Ectodermal cell (in vitro differentiated cells): ENCODE results near the gene USP6NL.
A peak's percentile ranks its signal among the peaks of the same experiment; 100 is the strongest.

Experiments used
- H3K27ac ChIP-seq: 2 replicates; pipeline ENCODE4 v1.7.0; 2013; ENCODE audit warnings: mild to moderate bottlenecking, low read depth, low read length; ENCODE audit not compliant: insufficient read depth, poor library complexity, severe bottlenecking
- H3K27me3 ChIP-seq: 2 replicates; pipeline ENCODE4 v1.7.0; 2013; ENCODE audit warnings: mild to moderate bottlenecking, low read length; ENCODE audit not compliant: insufficient read depth, control insufficient read depth, poor library complexity, severe bottlenecking
- H3K36me3 ChIP-seq: one replicate; pipeline ENCODE4 v1.7.0; 2013; ENCODE audit warnings: low read length; ENCODE audit not compliant: control insufficient read depth, insufficient read depth
- H3K4me1 ChIP-seq: one replicate; pipeline ENCODE4 v1.7.0; 2013; ENCODE audit warnings: low read length; ENCODE audit not compliant: control insufficient read depth, insufficient read depth
- H3K4me3 ChIP-seq: 2 replicates; pipeline ENCODE4 v1.7.0; 2013; ENCODE audit warnings: low read depth, low read length, control low read depth; ENCODE audit not compliant: insufficient read depth
- H3K9me3 ChIP-seq: 2 replicates; pipeline ENCODE4 v1.7.0; 2013; ENCODE audit warnings: mild to moderate bottlenecking, low read length, moderate library complexity; ENCODE audit not compliant: control insufficient read depth
- WGBS, 2 experiments: methylation state at CpG; one replicate each; pipeline ENCODE4 v1.1.7; 2013; ENCODE audit warnings: missing lambda C conversion rate in 2 of 2; 5-methylcytosine and 5-hydroxymethylcytosine counted together

Gene USP6NL

GRCh38 chr10:11578802-11579255, 32.6 kb downstream of the USP6NL start:
- 100% methylated on average over 1 to 2 of the region's 2 CpGs for WGBS, 2 experiments
- Histone ChIP-seq H3K27ac (no peak overlapping the region), H3K27me3 (no peaks in the 10 kb centered on the region), H3K4me1 (peaks cover 7% of the 10 kb centered on the region), H3K9me3 (no peaks in the 10 kb centered on the region), H3K4me3 (no peak overlapping the region), H3K36me3 (no peaks in the 10 kb centered on the region)

- Histone ChIP-seq H3K9me3 (no peaks in the 10 kb centered on the region), H3K4me1 (peaks cover 13% of the 10 kb centered on the region), H3K4me3 (no peak overlapping the region), H3K27me3 (no peaks in the 10 kb centered on the region), H3K27ac (no peak overlapping the region), H3K36me3 (no peaks in the 10 kb centered on the region)
- WGBS, 2 experiments, result 94 to 97% methylated on average over 5 to 6 of the region's 6 CpGs
Observed at GRCh38 chr10:11576092-11576809, 35.2 kb downstream of the USP6NL start.

- H3K36me3 ChIP-seq, result no peaks in the 10 kb centered on the region
- peaks cover 13% of the 10 kb centered on the region for H3K4me1 ChIP-seq
- no peaks in the 10 kb centered on the region for H3K9me3 ChIP-seq
- H3K4me3 ChIP-seq, result no peak overlapping the region
- 68 to 72% methylated on average over 3 of the region's 3 CpGs for WGBS, 2 experiments
- no peaks in the 10 kb centered on the region for H3K27me3 ChIP-seq
- peak overlapping the region; percentile 64 for H3K27ac ChIP-seq
Observed at GRCh38 chr10:11573497-11573896, 38.0 kb downstream of the USP6NL start.

- Histone ChIP-seq H3K27ac (no peak overlapping the region), H3K36me3 (no peaks in the 10 kb centered on the region), H3K4me1 (peaks cover 13% of the 10 kb centered on the region), H3K27me3 (no peaks in the 10 kb centered on the region), H3K9me3 (no peaks in the 10 kb centered on the region), H3K4me3 (no peak overlapping the region)
- 94% methylated on average over 5 of the region's 5 CpGs for WGBS, 2 experiments
Observed at GRCh38 chr10:11570751-11571150, 40.7 kb downstream of the USP6NL start.

GRCh38 chr10:11569471-11569870, 42.0 kb downstream of the USP6NL start:
- no peaks in the 10 kb centered on the region for H3K36me3 ChIP-seq
- peaks cover 10% of the 10 kb centered on the region for H3K4me1 ChIP-seq
- no peaks in the 10 kb centered on the region for H3K9me3 ChIP-seq
- H3K27me3 ChIP-seq, result no peaks in the 10 kb centered on the region
- no peak overlapping the region for H3K27ac ChIP-seq
- WGBS, 2 experiments, result 93% methylated on average over 6 of the region's 6 CpGs
- H3K4me3 ChIP-seq, result no peak overlapping the region

GRCh38 chr10:11568578-11568977, 42.9 kb downstream of the USP6NL start:
- Histone ChIP-seq H3K27ac (no peak overlapping the region), H3K4me3 (no peak overlapping the region), H3K4me1 (peaks cover 4% of the 10 kb centered on the region), H3K27me3 (no peaks in the 10 kb centered on the region), H3K9me3 (no peaks in the 10 kb centered on the region), H3K36me3 (peaks cover under 1% of the 10 kb centered on the region)
- 96 to 100% methylated on average over 1 of the region's 1 CpG for WGBS, 2 experiments

- Histone ChIP-seq H3K27me3 (no peaks in the 10 kb centered on the region), H3K27ac (no peak overlapping the region), H3K36me3 (peaks cover 7% of the 10 kb centered on the region), H3K9me3 (no peaks in the 10 kb centered on the region), H3K4me1 (no peaks in the 10 kb centered on the region), H3K4me3 (no peak overlapping the region)
- 100% methylated on average over 3 of the region's 3 CpGs for WGBS, 2 experiments
Observed at GRCh38 chr10:11564741-11565140, 46.7 kb downstream of the USP6NL start.

- no peaks in the 10 kb centered on the region for H3K4me1 ChIP-seq
- WGBS, 2 experiments, result 94 to 98% methylated on average over 2 of the region's 2 CpGs
- H3K36me3 ChIP-seq, result peaks cover 7% of the 10 kb centered on the region
- H3K27ac ChIP-seq, result no peak overlapping the region
- H3K27me3 ChIP-seq, result no peaks in the 10 kb centered on the region
- no peaks in the 10 kb centered on the region for H3K9me3 ChIP-seq
- H3K4me3 ChIP-seq, result no peak overlapping the region
Observed at GRCh38 chr10:11563936-11564335, 47.5 kb downstream of the USP6NL start.

- H3K36me3 ChIP-seq, result peaks cover 7% of the 10 kb centered on the region
- H3K4me3 ChIP-seq, result no peak overlapping the region
- H3K27ac ChIP-seq, result no peak overlapping the region
- no CpG with 5 or more reads among the region's 1 CpG for WGBS, 2 experiments
- no peaks in the 10 kb centered on the region for H3K4me1 ChIP-seq
- H3K27me3 ChIP-seq, result no peaks in the 10 kb centered on the region
- H3K9me3 ChIP-seq, result no peaks in the 10 kb centered on the region
Observed at GRCh38 chr10:11562888-11563287, 48.6 kb downstream of the USP6NL start.

GRCh38 chr10:11560076-11560709, 51.3 kb downstream of the USP6NL start:
- Histone ChIP-seq H3K4me1 (no peaks in the 10 kb centered on the region), H3K4me3 (no peak overlapping the region), H3K9me3 (no peaks in the 10 kb centered on the region), H3K27me3 (no peaks in the 10 kb centered on the region), H3K36me3 (peaks cover 7% of the 10 kb centered on the region), H3K27ac (no peak overlapping the region)
- 91 to 93% methylated on average over 3 to 4 of the region's 4 CpGs for WGBS, 2 experiments
